ENCODE results near the gene FADS1. TPM values are rescaled to one million over a fixed set of nuclear protein-coding genes. Genes with fewer than 3 reads are reported as not detected.

The FADS1 gene
- total RNA-seq, 1 experiment from 2014 or later: 186 TPM

GRCh38 chr11:61833926-61834277 is 17.1 kb upstream of the FADS1 start:
- in situ Hi-C loops (cut with HindIII; ENCODE audit: low pct_unique_long_range_greater_than_20kb, low sequenced_read_pairs): no loop called here
- ATAC-seq (peak; percentile 24; the same call in 1 of the 2 replicates), DNase-seq (ENCODE audit: low read depth, low spot score) (no peak)
- CTCF ChIA-PET: no interaction called here
- Histone ChIP-seq H3K9me3 (ENCODE audit: control insufficient read depth, insufficient read depth, low read depth, low read length) (no peaks in the 10 kb centered on the region), H3K27ac (ENCODE audit: low read length) (peak overlapping the region; percentile 62), H3K4me3 (ENCODE audit: low read depth in 2 of 2, low read length in 2 of 2) (0 out of 4 replicates have a peak overlapping the region, but pooled peaks of 1 of the 2 experiments have one; percentile 3), H3K4me1 (ENCODE audit: control insufficient read depth, insufficient read depth, low read length) (peaks cover 55% of the 10 kb centered on the region), H3K36me3 (ENCODE audit: control insufficient read depth, insufficient read depth, low read length) (no peaks in the 10 kb centered on the region), H3K27me3 (ENCODE audit: control insufficient read depth, insufficient read depth, low read length) (no peaks in the 10 kb centered on the region)
- POLR2A ChIA-PET: no interaction called here
- no TSS peak for BruUV-seq (replicated peaks)
- TF ChIP-seq CTCF (IDR thresholded peaks at IDR 0.05) (no peak), SIN3A (IDR thresholded peaks at IDR 0.05; ENCODE audit: borderline replicate concordance, insufficient read depth, low read depth, low read length) (no peak), REST (IDR thresholded peaks at IDR 0.05; ENCODE audit: insufficient read depth in 1 of 2, low read depth in 2 of 2, low read length in 1 of 2) (no peak), TCF7L2 (IDR thresholded peaks at IDR 0.05; ENCODE audit: low read depth, low read length) (no peak), POLR2AphosphoS5 (IDR thresholded peaks at IDR 0.05; ENCODE audit: low read depth, low read length) (no peak)
- intact Hi-C loops (cut with micrococcal nuclease; ENCODE audit: unreplicated experiment): no loop called here

GRCh38 chr11:61833471-61833870 is 16.7 kb upstream of the FADS1 start:
- H3K27ac ChIP-seq (ENCODE audit: low read length): no peak overlapping the region
- intact Hi-C loops (cut with micrococcal nuclease; ENCODE audit: unreplicated experiment): no loop called here
- H3K27me3 ChIP-seq (ENCODE audit: control insufficient read depth, insufficient read depth, low read length): no peaks in the 10 kb centered on the region
- H3K36me3 ChIP-seq (ENCODE audit: control insufficient read depth, insufficient read depth, low read length): no peaks in the 10 kb centered on the region
- in situ Hi-C loops (cut with HindIII; ENCODE audit: low pct_unique_long_range_greater_than_20kb, low sequenced_read_pairs): no loop called here
- ATAC-seq (no peak), DNase-seq (ENCODE audit: low read depth, low spot score) (no peak)
- no TSS peak for BruUV-seq (replicated peaks)
- H3K4me1 ChIP-seq (ENCODE audit: control insufficient read depth, insufficient read depth, low read length): peaks cover 55% of the 10 kb centered on the region
- POLR2A ChIA-PET: no interaction called here
- TF ChIP-seq CTCF (IDR thresholded peaks at IDR 0.05): no peak
- TF ChIP-seq REST (IDR thresholded peaks at IDR 0.05; ENCODE audit: insufficient read depth in 1 of 2, low read depth in 2 of 2, low read length in 1 of 2): no peak
- TF ChIP-seq TCF7L2 (IDR thresholded peaks at IDR 0.05; ENCODE audit: low read depth, low read length): no peak
- no peak for TF ChIP-seq SIN3A (IDR thresholded peaks at IDR 0.05; ENCODE audit: borderline replicate concordance, insufficient read depth, low read depth, low read length)
- no peak for TF ChIP-seq POLR2AphosphoS5 (IDR thresholded peaks at IDR 0.05; ENCODE audit: low read depth, low read length)
- no peak overlapping the region for H3K4me3 ChIP-seq (ENCODE audit: low read depth in 2 of 2, low read length in 2 of 2)
- H3K9me3 ChIP-seq (ENCODE audit: control insufficient read depth, insufficient read depth, low read depth, low read length): no peaks in the 10 kb centered on the region
- CTCF ChIA-PET: no interaction called here
